HG03469 (cell line): ENCODE measurements around the gene BRD9.
"Not testable (repeated sequence)": the region's sequence is repeated elsewhere in the genome, so short reads cannot be mapped to it uniquely, and the experiment has no call there.

Source experiments
- ATAC-seq: cut with Tn5 transposase; IDR thresholded peaks from one replicate; pipeline ENCODE4 v1.9.1; 2021; ENCODE audit warnings: mild to moderate bottlenecking, moderate library complexity, moderate number of reproducible peaks; ENCODE audit not compliant: unreplicated experiment

BRD9 gene

DNA sequence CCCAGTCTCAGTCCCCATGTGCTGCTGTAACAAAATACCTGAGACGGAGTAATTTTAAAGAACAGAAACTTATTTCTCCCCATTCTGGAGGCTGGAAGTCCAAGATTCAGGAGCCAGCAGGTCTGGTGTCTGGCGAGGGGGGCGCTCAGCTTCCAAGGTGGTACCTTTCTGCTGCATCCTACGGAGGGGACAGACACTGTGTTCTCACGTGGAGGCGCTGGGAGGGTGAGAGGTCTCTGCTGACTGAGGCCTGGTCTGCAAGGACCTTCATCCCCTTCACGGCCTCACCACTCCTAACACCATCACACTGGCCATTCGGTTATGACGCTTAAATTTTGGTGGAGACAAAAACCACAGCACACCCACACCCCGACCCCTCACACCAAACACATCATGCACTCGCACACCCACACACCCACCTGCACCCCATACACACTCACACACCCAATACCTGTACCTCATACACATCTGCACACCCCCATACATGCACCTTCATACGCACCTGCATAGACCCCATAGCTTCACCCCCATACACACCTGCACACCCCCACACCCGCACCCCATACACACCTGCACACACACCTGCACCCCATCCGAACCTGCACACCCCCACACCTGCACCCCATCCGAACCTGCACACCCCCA is 32.0 kb downstream of the BRD9 start:
- no peak for ATAC-seq

DNA sequence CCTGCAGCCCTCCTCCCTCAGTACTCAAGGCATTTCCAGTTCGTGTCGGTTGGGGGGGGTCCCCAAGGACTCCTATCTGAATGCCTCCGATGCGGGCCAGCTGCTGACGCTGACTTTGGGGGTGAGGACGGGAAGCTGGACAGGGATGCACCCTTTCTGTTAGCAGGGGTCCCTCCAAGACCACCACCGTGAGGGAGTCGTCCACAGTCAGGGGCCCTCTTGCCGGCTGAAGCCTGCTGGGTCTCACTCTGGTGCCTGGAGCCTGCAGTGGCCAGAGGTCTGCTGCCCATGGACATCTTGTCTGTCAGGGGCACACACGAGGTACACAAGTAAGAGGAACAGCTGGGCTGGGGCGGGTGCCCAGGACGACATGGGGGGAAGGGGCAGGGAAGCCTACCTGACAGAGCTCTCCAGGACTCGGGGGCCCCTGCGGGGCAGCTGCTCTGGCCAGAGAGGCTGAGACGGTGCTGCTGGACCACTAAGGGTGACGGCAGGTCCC is 32.8 kb downstream of the BRD9 start:
- ATAC-seq = no peak

DNA sequence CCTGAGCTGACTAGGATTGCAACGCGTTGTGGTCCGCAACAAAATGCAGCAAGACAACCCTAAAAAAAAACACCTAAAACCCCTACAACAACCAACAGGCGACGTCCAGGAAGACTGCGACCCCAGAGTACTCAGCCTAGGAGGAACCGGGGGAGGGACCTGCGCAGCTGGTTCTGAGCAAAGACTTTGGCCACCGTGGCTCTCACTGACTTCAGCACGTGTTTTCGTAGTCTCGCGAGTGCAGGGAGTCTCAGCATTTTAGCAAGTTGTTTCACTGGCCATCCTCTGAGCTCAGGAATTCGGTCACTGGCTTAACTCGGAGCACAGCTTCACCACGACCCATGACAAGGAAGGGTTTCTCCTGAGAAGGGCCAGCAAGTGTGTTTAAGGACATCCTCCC is 33.2 kb downstream of the BRD9 start:
- ATAC-seq = no peak

- no peak for ATAC-seq
Measured at GRCh38 chr5:858726-859125, 33.9 kb downstream of the BRD9 start.

DNA sequence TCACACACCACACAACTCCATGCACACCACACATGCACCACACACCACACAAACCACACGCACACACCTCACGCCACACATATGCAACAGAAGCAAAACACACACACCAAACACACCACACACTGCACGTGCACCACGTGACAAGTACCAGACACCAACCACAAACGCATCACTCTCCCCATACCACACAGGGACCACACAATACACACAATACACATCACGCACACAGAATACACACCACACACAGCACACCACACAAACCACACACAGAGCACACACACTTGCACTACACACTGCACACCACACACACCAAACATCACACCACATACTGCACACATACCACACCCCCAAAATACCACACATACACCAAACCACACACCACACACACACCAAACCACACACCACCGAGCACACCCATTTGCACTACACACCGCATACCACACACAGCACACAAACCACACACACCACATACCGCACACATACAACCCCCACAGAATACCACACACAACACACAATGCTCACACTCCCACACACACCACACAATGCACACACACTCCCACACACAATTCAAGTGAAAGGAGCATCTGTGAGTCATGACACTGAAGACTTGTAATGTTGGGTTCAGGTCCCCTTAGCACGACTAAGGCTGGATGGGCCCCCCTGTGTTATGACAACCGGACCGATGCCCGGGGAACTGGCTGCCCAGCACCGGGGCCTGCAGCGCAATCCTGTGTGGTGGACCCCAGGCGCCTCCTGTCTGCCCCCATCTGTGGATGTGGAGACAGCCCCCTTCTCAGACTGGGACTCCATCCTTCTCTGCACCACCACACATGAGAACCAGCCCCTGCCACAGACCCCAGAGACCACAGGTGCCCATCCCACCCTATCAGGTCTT is 35.8 kb downstream of the BRD9 start:
- ATAC-seq = no peak

DNA sequence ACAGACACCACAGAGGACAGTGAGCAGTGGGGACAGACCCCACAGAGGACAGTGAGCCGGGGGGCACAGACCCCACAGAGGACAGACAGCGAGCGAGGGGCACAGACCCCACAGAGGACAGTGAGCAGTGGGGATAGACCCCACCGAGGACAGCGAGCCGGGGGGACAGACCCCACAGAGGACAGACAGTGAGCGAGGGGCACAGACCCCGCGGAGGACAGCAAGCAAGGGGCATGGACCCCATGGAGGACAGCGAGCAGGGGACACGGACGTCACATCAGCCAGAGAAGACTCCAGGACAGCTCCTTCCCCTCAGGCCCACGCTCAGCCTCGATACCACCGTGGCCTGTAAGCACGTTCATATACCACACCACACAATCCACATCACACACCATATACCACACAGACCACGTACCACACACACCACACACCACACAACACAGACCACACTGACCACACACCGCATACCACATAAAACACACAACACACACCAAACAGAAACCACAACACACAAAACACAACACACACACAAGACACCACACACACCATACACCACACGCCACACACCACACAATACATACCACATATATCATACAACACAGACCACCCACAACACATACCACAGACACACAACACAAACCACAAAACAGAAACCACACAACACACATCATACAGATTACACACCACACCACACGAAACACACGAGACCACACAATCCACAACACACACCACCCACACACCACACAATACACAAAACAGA is 36.6 kb downstream of the BRD9 start:
- ATAC-seq = no peak

- no peak for ATAC-seq
Measured at GRCh38 chr5:854966-855743, 37.4 kb downstream of the BRD9 start.

GRCh38 chr5:854217-854616 is 38.4 kb downstream of the BRD9 start:
- ATAC-seq = no peak

- not testable (repeated sequence) for ATAC-seq
Measured at GRCh38 chr5:853416-854090, 39.0 kb downstream of the BRD9 start.

DNA sequence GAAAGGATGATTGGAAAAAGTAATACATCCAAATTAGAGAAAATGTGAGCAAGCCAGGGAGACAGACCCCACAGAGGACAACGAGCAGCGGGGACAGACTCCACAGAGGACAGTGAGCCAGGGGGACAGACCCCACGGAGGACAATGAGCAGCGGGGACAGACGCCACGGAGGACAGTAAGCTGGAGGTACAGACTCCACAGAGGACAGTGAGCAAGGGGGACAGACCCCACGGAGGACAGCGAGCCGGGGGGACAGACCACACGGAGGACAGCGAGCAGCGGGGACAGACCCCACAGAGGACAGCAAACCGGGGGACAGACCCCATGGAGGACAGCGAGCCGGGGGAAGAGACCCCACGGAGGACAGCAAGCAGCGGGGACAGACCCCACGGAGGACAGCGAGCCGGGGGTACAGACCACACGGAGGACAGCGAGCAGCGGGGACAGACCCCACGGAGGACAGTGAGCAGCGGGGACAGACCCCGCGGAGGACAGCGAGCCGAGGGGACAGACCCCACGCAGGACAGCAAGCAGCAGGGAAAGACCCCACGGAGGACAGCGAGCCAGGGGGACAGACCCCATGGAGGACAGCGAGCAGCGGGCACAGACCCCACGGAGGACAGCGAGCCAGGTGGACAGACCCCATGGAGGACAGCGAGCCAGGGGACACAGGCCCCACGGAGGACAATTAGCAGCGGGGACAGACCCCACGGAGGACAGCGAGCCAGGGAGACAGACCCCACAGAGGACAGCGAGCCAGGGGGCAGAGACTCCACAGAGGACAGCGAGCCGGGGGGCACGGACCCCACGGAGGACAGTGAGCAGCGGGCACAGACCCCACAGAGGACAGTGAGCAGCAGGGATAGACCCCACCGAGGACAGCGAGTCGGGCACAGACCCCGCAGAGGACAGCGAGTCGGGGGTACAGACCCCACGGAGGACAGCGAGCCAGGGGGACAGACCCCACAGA is 39.9 kb downstream of the BRD9 start:
- no peak for ATAC-seq

GRCh38 chr5:852018-852417 is 40.6 kb downstream of the BRD9 start:
- no peak for ATAC-seq

GRCh38 chr5:851553-851952 is 41.0 kb downstream of the BRD9 start:
- ATAC-seq = no peak

DNA sequence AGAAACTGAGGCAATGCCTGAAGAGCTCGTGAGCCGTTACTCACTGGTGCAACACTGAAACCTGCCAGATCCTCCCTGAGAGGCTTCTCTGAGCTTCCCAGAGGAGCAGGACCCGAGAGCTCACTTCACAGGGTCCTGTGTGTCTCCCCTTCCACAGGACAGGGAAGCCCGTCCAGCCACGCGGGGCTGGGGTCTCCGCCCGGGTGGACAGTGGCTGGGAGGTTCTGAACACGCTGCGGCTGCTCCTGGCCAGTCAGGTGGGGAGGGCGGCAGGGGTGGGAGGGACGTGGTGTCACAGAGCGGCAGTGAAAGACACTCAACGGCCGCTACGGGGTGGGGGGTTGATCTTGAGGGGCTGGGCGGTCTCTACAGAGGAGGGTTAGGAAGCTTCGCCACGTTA is 41.5 kb downstream of the BRD9 start:
- ATAC-seq = no peak

DNA sequence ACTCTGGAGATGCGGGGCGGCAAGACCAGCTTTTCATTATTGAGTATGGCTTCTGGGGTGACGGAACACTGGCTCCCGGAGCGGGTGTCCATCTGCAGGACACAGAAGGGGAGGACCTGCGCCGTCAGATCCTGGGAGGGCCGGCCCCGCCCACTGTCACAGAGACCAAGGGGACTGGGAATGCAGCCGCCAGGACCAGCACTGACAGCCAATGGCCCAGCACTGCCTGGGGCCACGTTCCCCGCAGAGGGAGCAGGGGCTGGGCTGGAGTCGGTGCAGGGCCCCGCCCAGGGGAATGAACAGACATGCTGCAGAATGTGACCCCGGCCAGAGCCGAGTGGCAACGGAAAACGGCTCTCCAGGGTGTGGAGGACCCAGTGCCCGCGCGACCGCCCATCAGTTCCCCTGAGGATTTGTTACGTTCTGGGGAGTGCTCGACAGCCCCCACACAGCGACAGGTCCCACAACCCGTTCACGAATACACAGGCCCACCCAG is 42.0 kb downstream of the BRD9 start, which contains the start of gene ZDHHC11:
TSS of gene ZDHHC11 (minus strand) at position 476 of the 496 bp plus-strand sequence. CDS start at position 92, 384 bp downstream.
- no peak for ATAC-seq

DNA sequence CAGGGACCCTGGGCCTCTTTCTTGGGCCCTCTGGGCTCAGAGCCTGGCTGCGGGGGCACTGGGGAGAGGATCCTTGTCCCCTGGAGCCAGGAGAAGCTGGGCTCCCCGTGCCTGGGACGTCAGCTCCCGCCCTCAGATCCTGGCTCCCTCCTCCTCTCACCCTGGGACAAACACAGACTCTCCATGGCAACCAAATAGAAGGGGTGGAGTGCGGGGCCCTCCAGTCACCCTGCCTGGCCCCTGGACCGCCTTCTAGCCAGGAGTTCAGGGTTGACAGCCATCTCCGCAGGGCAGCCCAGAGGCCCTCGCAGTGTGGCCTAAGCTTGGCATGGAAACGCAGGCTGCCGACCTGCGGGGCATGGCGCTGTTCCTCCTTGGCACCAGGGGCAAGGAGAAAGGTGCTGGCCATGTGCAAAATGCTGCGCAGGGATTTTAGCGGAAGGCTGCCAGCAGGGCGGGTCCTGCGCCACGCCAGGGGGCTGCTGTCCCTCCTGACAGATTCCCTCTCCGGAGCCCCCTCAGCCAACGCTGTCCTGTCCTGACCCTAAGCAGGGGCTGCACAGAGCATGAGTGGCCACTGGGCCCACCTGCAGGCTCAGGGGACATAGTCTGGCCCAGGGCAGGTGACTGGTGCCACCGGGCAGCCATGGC is 42.8 kb downstream of the BRD9 start:
- ATAC-seq = no peak

GRCh38 chr5:848671-849111 is 43.9 kb downstream of the BRD9 start:
- no peak for ATAC-seq

GRCh38 chr5:847736-848135 is 44.9 kb downstream of the BRD9 start:
- not testable (repeated sequence) for ATAC-seq

DNA sequence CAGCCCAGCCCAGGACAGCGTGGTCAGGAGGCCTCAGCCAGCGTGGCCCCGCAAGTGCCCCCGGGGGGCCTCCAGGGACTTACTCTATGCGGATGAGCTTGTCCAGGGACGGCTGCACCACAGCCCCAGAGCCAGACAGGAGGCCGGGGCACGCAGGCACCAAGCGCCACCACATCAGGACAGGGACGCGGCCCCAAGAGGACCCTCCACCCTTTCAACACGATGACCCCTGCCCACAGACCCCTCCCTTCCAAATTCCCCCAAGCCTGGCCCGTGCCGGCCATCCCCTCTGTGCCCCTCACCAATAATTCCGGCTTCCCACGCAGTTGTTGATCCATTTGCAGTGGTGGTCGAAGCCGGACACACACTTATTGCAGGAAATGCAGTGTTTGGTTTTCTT is 45.4 kb downstream of the BRD9 start:
- ATAC-seq = not testable (repeated sequence)
